ENCODE results near the gene ZZZ3.
"Not testable (repeated sequence)": the region's sequence is repeated elsewhere in the genome, so short reads cannot be mapped to it uniquely, and the experiment has no call there.

Gene ZZZ3

DNA sequence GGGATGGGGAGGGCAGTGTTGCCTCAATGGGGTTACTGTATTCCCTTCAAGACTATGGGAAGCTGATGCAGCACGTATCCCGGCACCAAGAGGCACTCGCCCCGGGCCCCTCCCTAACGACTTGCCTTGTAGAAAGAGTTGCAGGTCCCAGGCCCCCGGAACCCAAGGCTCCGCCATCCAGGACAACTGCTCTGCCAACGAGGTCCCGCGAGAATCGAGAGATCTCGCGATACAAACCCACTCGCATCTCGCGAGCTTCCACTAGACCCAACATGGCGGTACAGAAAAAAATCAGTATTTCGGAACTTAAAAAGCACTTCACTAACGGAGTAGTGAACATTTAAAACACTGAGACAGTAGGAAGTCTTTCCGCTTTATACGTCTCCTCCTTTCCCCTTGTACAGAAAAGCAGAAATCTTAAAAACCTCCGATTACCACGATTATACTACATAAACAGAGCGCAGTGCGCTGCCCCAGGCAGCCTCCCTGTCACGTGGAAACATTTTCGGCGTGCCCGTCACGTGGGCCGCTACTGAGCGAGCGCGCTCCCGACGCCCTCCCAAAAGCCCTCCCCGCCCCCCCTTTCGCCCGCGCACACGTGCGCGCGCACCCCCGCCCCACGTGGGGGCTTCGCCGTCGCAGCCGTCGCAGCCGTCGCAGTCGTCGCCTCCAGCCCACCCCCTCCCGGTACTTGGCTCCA, at the start of gene ZZZ3:
ZZZ3 (minus strand) TSS at position 199 of the 700 bp plus-strand sequence. CDS start 49,304 bp downstream, outside the sequence.
- peak; percentile 96 for DNase-seq

- DNase-seq: peak; percentile 9
These were observed 49.6 kb upstream of the ZZZ3 start for GRCh38 chr1:77732090-77732489.

- DNase-seq: no peak
These were observed 43.2 kb upstream of the ZZZ3 start for GRCh38 chr1:77725706-77726105.

GRCh38 chr1:77718181-77718580, 35.7 kb upstream of the ZZZ3 start:
- DNase-seq: no peak

DNA sequence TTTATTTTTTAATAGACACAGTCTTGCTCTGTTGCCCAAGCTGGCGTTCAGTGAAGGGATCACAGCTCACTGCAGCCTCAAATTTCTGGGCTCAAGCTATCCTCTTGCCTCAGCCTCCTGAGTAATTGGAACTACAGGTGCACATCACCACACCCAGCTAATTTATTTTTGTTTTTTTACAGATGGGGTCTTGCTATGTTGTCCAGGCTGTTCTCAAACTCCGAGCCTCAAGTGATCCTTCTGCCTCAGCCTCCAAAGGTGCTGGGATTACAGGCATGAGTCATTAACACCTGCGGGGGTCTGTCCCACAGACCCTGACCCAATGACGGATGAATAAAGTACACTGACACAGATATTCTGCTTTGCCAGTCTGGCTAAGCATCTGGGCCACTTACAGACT, 33.6 kb upstream of the ZZZ3 start:
- no peak for DNase-seq

DNA sequence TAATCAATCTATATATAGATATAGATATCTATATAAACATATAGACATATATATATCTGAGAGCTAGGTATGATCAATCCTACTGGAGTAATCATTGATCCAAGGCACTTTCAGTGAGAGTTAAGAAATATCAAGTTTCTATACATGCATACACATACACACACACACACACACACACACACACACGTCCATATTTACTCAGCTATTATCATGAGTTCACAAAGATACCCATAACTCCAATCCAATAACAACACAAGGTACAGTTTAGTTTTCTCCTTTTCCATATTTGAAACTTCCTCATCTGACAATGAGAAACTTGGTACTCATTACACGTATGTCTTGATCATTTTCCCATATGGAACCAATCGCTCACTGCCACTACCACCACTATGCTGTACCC, 27.3 kb upstream of the ZZZ3 start:
- no peak for DNase-seq

- no peak for DNase-seq
These were observed 23.9 kb upstream of the ZZZ3 start for GRCh38 chr1:77706321-77706720.

GRCh38 chr1:77704736-77705135, 22.3 kb upstream of the ZZZ3 start:
- peak; percentile 74 for DNase-seq

GRCh38 chr1:77699673-77700072, 17.2 kb upstream of the ZZZ3 start:
- DNase-seq: not testable (repeated sequence)

DNA sequence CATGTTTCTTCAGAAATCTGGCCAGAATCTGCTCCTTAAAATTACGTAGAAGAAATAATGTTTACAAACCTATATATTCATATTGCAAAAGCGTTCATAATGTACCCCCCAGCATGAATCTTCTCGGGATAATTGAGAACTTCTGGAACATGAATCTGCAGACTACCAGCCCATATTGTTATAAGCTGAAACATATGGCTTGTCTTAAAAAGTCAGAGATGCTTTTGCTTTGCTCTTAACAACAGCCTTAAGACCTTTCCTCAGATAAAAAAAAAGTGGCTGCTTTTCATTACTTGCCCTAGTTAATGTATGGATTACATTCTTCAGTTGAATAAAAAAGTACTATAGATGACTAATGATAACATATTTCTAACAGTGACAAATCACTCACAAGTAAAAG, 15.0 kb upstream of the ZZZ3 start:
- DNase-seq: no peak

- DNase-seq: no peak
These were observed 6.5 kb upstream of the ZZZ3 start for GRCh38 chr1:77688939-77689338.

DNA sequence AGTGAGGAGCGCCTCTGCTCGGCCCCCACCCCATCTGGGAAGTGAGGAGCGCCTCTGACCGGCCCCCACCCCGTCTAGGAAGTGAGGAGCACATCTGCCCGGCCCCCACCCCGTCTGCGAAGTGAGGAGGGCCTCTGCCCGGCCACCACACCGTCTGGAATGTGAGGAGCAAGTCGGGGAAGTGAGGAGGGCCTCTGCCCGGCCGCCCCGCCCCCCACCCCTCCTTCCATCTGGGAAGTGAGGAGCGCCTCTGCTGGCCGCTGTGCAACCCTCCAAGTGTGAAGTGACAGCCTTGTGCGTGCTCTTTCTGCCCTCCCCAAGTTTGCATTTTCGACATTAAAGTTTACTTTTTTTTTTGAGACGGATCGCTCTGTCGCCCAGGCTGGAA, 5.1 kb upstream of the ZZZ3 start:
- peak; percentile 69 for DNase-seq

- DNase-seq: no peak
These were observed 4.5 kb upstream of the ZZZ3 start for GRCh38 chr1:77686796-77687518.

DNA sequence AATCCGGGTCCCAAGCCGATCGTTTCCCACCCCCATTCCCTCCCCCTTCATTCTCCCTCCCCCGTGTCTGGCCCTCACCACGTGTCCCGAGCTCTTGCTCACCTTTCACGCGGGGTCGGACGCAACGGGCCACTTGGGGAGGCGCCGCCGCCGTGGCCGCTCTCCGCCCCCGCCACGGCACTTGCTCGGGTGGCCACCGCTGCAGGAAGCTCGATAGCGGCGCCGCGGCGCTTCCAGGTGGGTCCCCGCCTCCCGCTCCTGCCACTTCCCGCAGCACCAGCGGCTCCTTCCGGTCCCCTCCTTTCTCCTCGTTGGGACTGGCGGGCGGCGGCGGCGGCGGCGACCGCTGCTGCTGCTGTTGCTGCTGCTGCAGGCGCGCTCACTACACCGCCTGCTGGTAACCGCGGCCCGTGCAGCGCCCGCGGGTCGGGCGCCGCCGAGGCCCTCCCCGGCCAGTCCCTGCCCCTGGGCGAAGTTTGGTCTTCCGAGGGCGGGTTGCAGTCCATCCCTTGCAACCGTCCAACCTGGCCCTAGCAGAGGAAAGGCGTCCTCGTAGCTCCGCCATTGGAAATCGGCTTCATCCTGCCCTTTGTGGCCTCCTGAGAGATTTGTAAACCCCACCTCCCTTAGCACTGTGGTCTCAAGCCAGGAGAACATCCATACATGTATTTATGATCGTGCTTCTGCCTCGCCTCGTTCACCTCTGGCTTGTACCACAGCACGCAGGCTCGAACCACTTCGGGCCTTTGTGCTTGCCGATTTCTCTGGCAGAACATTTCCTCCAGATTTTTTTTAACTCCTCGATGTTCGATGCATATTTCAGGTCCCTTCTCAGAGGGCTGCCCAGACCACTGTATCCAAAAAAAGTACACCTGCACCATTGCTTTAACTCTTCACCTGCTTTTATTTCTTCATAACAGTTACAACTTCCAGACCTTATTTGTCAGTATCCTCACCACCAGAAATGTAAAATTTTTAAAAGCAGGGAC, 996 bp upstream of the ZZZ3 start:
- DNase-seq: peak; percentile 97

DNA sequence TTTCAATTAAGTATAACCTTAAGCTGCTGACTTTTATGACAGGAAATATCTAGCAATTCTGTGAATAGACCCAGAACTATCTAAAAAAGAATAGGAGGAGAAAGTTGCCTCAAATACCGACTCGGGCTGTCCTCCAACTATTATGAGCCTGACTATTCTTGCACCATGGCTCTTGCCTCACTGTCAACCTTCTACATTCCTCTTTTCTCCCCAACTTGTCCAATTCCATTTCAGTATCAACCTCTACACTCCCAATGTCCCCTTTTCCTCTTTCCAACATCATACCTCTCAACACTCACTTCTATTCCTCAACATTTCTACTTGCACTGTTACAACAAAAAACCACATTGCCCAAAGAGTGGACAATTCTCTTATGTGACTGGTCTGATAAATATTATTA, 2.3 kb downstream of the ZZZ3 start:
- no peak for DNase-seq

GRCh38 chr1:77678660-77679610, 3.5 kb downstream of the ZZZ3 start:
- no peak for DNase-seq

GRCh38 chr1:77674807-77675206, 7.7 kb downstream of the ZZZ3 start:
- not testable (repeated sequence) for DNase-seq

- no peak for DNase-seq
These were observed 8.6 kb downstream of the ZZZ3 start for GRCh38 chr1:77673716-77674355.

DNA sequence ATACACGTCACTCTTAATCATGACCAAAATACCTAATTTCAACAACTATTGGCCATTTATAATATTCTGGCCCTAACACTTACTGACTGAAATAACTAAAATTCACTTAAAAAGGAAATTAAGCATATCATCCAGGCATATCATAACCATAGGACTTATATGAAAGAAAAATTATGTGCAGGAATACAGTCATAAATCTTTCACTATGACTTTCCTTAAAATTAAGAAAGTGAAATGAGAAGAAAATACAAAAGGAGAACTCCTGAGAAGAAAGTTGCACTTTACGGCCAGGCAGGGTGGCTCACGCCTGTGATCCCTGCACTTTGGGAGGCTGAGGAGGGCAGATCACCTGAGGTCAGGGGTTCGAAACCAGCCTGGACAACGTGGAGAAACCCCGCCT, 9.4 kb downstream of the ZZZ3 start:
- DNase-seq: no peak

DNA sequence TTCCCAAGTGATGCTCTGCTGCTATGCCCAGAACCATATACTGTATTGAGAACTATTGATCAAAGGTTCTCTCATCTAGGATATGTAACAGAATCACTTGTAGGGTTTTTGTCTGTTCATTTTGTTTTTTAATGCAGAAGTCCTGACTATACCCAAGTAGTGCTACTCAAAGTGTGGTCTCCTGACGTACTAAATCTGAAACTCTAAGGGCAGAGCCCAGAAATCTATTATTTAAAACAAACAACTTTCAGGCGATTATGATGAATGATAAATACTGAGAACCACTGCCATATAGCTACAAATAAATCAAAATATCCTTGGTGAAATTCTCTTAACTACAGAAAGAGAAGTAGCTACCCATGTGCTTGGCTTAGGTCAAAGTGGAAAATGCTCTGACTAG, 10.1 kb downstream of the ZZZ3 start:
- DNase-seq: no peak

DNA sequence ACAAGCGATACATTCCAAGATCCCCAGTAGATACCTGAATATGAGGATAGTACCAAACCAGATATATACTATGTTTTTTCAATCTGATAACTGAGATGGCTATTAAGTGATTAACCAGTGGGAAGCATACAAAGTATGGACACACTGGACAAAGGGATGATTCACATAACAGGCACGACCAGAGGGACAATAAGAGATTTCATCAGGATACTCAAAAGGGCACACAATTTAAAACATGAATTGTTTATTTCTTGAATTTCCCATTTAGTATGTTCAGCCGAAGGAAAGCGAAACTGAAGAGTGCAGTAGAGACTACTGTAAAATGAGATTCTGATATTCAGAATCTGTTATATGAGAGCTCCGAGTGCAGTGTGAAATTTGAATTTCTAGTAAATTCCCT, 10.6 kb downstream of the ZZZ3 start:
- DNase-seq: no peak

DNA sequence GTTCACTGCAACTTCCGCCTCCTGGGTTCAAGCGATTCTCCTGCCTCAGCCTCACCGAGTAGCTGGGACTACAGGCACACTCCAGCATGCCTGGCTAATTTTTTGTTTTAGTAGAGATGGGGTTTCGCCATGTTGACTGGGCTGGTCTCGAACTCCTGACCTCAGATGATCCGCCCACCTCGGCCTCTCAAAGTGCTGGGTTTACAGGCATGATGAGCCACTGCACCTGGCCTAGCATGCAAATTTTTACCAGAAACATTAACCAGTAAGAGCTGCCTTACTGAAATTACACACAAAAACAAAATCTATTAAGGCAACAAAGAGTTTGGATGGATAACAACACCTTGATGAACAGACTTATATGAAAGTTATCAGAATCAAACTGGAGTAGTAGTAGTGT, 12.1 kb downstream of the ZZZ3 start:
- DNase-seq: no peak
